Esophagus (tissue), 2 donors: Measurements from ENCODE around the gene ACVR2A. TPM values are rescaled to one million over a fixed set of nuclear protein-coding genes. Genes with fewer than 3 reads are reported as not detected.

ENCODE experiments used
- H3K27ac ChIP-seq, 2 donors: one replicate each; pipeline ENCODE4 v1.5.1; 2013; ENCODE audit warnings: low read depth in 2 of 2, mild to moderate bottlenecking in 2 of 2, inconsistent platforms in 1 of 2, low read length in 1 of 2, moderate library complexity in 1 of 2
- H3K27me3 ChIP-seq, 2 donors: one replicate each; pipeline ENCODE4 v1.6.1; 2013; ENCODE audit warnings: low read length in 2 of 2, control low read depth in 1 of 2, mild to moderate bottlenecking in 1 of 2; ENCODE audit not compliant: insufficient read depth in 2 of 2, control insufficient read depth in 1 of 2
- H3K36me3 ChIP-seq, 2 donors: one replicate each; pipeline ENCODE4 v1.6.1; 2013; ENCODE audit warnings: low read length in 1 of 2; ENCODE audit not compliant: control insufficient read depth in 2 of 2, insufficient read depth in 2 of 2
- H3K4me1 ChIP-seq, 2 donors: one replicate each; pipeline ENCODE4 v1.6.1; 2013; ENCODE audit warnings: low read length in 1 of 2; ENCODE audit not compliant: control insufficient read depth in 2 of 2, insufficient read depth in 2 of 2
- H3K4me3 ChIP-seq, 2 donors: one replicate each; pipeline ENCODE4 v1.5.1; 2013; ENCODE audit warnings: low read length in 2 of 2, mild to moderate bottlenecking in 2 of 2, low read depth in 1 of 2, moderate library complexity in 1 of 2
- H3K9me3 ChIP-seq, 2 donors: one replicate each; pipeline ENCODE4 v1.6.1; 2013; ENCODE audit warnings: mild to moderate bottlenecking in 2 of 2, low read depth in 1 of 2, low read length in 1 of 2, moderate library complexity in 1 of 2; ENCODE audit not compliant: control insufficient read depth in 2 of 2, insufficient read depth in 1 of 2
- WGBS, 2 donors: extraction: QIAGEN DNeasy Blood & Tissue Kit; methylation state at CpG; one replicate each; pipeline ENCODE4 v1.1.7; 2013; 5-methylcytosine and 5-hydroxymethylcytosine counted together
- polyA plus RNA-seq, 2 donors: library from polyadenylated mRNA; stranded (reverse); fragments of 200-250 nt; gene quantifications; one replicate each; pipeline ENCODE4 v1.2.3, GENCODE V29; 2013
- donor health status: healthy with polysubstance abuse.
- donor health status: Bipolar disorder and iron deficiency.

ACVR2A gene
- 1 to 10 TPM; 6.2 to 6.3 TPM for polyA plus RNA-seq

GRCh38 chr2:147844697-147845410 is at the start of gene ACVR2A:
Gene ACVR2A, plus strand, starts transcription at chr2:147845029. Its CDS starts 124 bp downstream, at chr2:147845153.
- H3K27ac ChIP-seq: peak within 1 kb of the TSS; percentile 98
- H3K4me3 ChIP-seq: peak within 1 kb of the TSS; percentile 79 to 85
- H3K9me3 ChIP-seq: no peaks in the 10 kb centered on the region
- no peaks in the 10 kb centered on the region for H3K36me3 ChIP-seq
- no peaks in the 10 kb centered on the region for H3K27me3 ChIP-seq
- no peaks in the 10 kb centered on the region for H3K4me1 ChIP-seq
- WGBS, 2 donors: 0 to 1% methylated on average over 49 of the region's 51 CpGs

GRCh38 chr2:147800316-147800715 is 44.5 kb upstream of the ACVR2A start:
- 47 to 57% methylated on average over 2 of the region's 2 CpGs for WGBS, 2 donors
- no peak overlapping the region for H3K4me3 ChIP-seq

GRCh38 chr2:147806846-147807245 is 38.0 kb upstream of the ACVR2A start:
- peaks cover 0 to 4% of the 10 kb centered on the region in 2 donors for H3K4me1 ChIP-seq
- no peaks in the 10 kb centered on the region for H3K36me3 ChIP-seq
- no peaks in the 10 kb centered on the region for H3K27me3 ChIP-seq
- no peak overlapping the region for H3K27ac ChIP-seq
- H3K4me3 ChIP-seq: no peak overlapping the region
- H3K9me3 ChIP-seq: no peaks in the 10 kb centered on the region
- WGBS, 2 donors: 49 to 64% methylated on average over 1 of the region's 1 CpG

More at GRCh38 chr2:147800316-147800715, 44.5 kb upstream of the ACVR2A start:
- Histone ChIP-seq H3K27me3 (no peaks in the 10 kb centered on the region), H3K27ac (no peak overlapping the region), H3K4me1 (no peaks in the 10 kb centered on the region), H3K36me3 (no peaks in the 10 kb centered on the region), H3K9me3 (no peaks in the 10 kb centered on the region)

GRCh38 chr2:147808520-147808919 is 36.3 kb upstream of the ACVR2A start:
- Histone ChIP-seq H3K9me3 (no peaks in the 10 kb centered on the region), H3K36me3 (no peaks in the 10 kb centered on the region), H3K4me1 (peaks cover 0 to 4% of the 10 kb centered on the region in 2 donors), H3K27ac (no peak overlapping the region), H3K27me3 (no peaks in the 10 kb centered on the region), H3K4me3 (no peak overlapping the region)
- WGBS, 2 donors: 57 to 62% methylated on average over 4 of the region's 4 CpGs

GRCh38 chr2:147810883-147811765 is 33.7 kb upstream of the ACVR2A start:
- no peaks in the 10 kb centered on the region for H3K36me3 ChIP-seq
- no peaks in the 10 kb centered on the region for H3K27me3 ChIP-seq
- H3K4me1 ChIP-seq: peaks cover 0 to 4% of the 10 kb centered on the region in 2 donors
- no peaks in the 10 kb centered on the region for H3K9me3 ChIP-seq
- peak overlapping the region; percentile 74 to 76 for H3K27ac ChIP-seq
- H3K4me3 ChIP-seq: no peak overlapping the region

GRCh38 chr2:147818741-147819140 is 26.1 kb upstream of the ACVR2A start:
- WGBS, 2 donors: 88 to 90% methylated on average over 1 of the region's 1 CpG
- Histone ChIP-seq H3K27ac (no peak overlapping the region), H3K36me3 (no peaks in the 10 kb centered on the region), H3K9me3 (no peaks in the 10 kb centered on the region), H3K4me3 (no peak overlapping the region), H3K27me3 (no peaks in the 10 kb centered on the region), H3K4me1 (no peaks in the 10 kb centered on the region)

GRCh38 chr2:147824620-147825019 is 20.2 kb upstream of the ACVR2A start:
- H3K36me3 ChIP-seq: no peaks in the 10 kb centered on the region
- H3K27me3 ChIP-seq: no peaks in the 10 kb centered on the region
- H3K4me3 ChIP-seq: no peak overlapping the region
- 53% methylated on average over 3 of the region's 3 CpGs for WGBS, 2 donors
- peaks cover 0 to 8% of the 10 kb centered on the region in 2 donors for H3K9me3 ChIP-seq
- H3K4me1 ChIP-seq: no peaks in the 10 kb centered on the region
- no peak overlapping the region for H3K27ac ChIP-seq

GRCh38 chr2:147826278-147827087 is 18.3 kb upstream of the ACVR2A start:
- no peaks in the 10 kb centered on the region for H3K27me3 ChIP-seq
- peaks cover 0 to 8% of the 10 kb centered on the region in 2 donors for H3K9me3 ChIP-seq
- H3K36me3 ChIP-seq: no peaks in the 10 kb centered on the region
- WGBS, 2 donors: 97% methylated on average over 33 to 41 of the region's 41 CpGs
- H3K4me1 ChIP-seq: no peaks in the 10 kb centered on the region
- no peak overlapping the region for H3K4me3 ChIP-seq
- H3K27ac ChIP-seq: no peak overlapping the region

GRCh38 chr2:147827088-147827375 is 17.8 kb upstream of the ACVR2A start:
- Histone ChIP-seq H3K36me3 (no peaks in the 10 kb centered on the region), H3K9me3 (peaks cover 0 to 8% of the 10 kb centered on the region in 2 donors), H3K27me3 (no peaks in the 10 kb centered on the region), H3K27ac (no peak overlapping the region), H3K4me1 (no peaks in the 10 kb centered on the region), H3K4me3 (no peak overlapping the region)
- 90 to 95% methylated on average over 12 to 16 of the region's 16 CpGs for WGBS, 2 donors
